Effector memory CD4-positive, alpha-beta T cell (primary cell): ENCODE results near the gene PTPN22.

Experiments
- DNase-seq, 3 donors: peaks; one replicate each; pipeline ENCODE4 v3.0.0-alpha.2; 2020
- H3K27ac ChIP-seq: 2 replicates; pipeline ENCODE4 v1.7.0; 2013; ENCODE audit warnings: mild to moderate bottlenecking, low read length, moderate library complexity; ENCODE audit not compliant: insufficient read depth, poor library complexity, severe bottlenecking
- H3K27me3 ChIP-seq: replicated peaks from 2 replicates; pipeline ENCODE4 v1.7.0; 2013; ENCODE audit warnings: mild to moderate bottlenecking, low read length; ENCODE audit not compliant: insufficient read depth, control insufficient read depth, poor library complexity, severe bottlenecking
- H3K36me3 ChIP-seq: 2 replicates; pipeline ENCODE4 v1.7.0; 2013; ENCODE audit warnings: mild to moderate bottlenecking, low read length, moderate library complexity; ENCODE audit not compliant: control insufficient read depth, insufficient read depth
- H3K4me1 ChIP-seq: 2 replicates; pipeline ENCODE4 v1.7.0; 2013; ENCODE audit warnings: low read length, mild to moderate bottlenecking; ENCODE audit not compliant: control insufficient read depth, insufficient read depth, poor library complexity, severe bottlenecking
- H3K4me3 ChIP-seq: 2 replicates; pipeline ENCODE4 v1.7.0; 2013; ENCODE audit warnings: low read length, low read depth, mild to moderate bottlenecking; ENCODE audit not compliant: insufficient read depth, poor library complexity, severe bottlenecking
- H3K9me3 ChIP-seq: 2 replicates; pipeline ENCODE4 v1.7.0; 2013; ENCODE audit warnings: mild to moderate bottlenecking, low read length, moderate library complexity; ENCODE audit not compliant: control insufficient read depth
- total RNA-seq, 3 donors: gene quantifications; one replicate each; lab custom pipeline; 2026; lab: John Stamatoyannopoulos, UW

PTPN22 gene
- 96.5 to 135 (median 105) reads per million in 3 donors for total RNA-seq

DNA sequence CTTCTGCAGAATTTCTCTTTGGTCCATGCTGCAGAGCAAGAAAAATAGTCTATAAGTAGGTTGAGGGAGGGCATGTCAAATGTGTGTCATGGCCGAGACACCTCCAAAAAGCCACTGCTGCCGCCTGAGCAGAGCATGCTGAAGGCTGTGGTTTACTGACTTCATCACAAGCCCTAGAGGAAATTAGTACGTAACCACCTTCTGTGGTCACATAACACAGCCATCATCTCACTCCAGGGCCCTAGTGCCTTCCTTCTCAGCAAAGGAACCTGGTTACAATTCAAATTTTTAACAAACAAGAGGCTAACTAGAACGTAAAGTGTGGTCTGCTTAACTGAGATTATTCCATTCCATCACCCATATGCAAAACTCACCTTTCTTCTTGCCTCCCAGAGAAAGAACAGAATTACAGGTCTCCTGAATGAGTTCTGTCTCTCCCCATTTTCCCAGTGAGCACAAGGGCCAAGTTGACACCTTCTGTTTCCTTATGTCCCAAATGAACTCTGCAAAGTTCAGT lies at the start of gene PTPN22:
TSS of gene PTPN22 (minus strand) at position 116 of the 517 bp plus-strand sequence.
- H3K36me3 ChIP-seq, result no peaks in the 10 kb centered on the region
- peaks cover 43% of the 10 kb centered on the region for H3K4me1 ChIP-seq
- peak within 1 kb of the TSS; percentile 78 for H3K27ac ChIP-seq
- DNase-seq, result peak; percentile 72 to 76 (median 74)
- H3K27me3 ChIP-seq, result no peaks in the 10 kb centered on the region
- H3K9me3 ChIP-seq, result no peaks in the 10 kb centered on the region
- H3K4me3 ChIP-seq, result peak within 1 kb of the TSS; percentile 43

DNA sequence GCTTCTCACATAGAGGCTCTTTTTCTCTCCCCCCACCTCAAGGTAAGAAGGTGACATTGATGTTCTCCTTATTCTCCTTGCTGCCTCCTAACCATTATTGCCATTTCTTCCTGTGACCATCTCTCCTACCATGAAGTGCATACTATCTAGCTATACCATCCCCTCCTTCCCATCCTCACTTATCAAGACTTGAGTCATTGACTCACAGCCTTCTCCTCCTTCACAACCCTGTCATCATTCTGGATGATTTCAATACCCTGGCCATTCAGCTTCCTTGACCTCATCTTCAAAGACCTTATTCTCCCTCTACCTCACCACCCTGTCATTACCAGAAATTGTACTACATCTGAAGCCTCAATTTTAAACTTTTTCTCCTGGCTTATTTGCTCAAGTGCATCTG lies 46.7 kb upstream of the PTPN22 start:
- no peak overlapping the region for H3K4me3 ChIP-seq
- H3K36me3 ChIP-seq, result no peaks in the 10 kb centered on the region
- H3K27me3 ChIP-seq, result no peaks in the 10 kb centered on the region
- no peak for DNase-seq
- H3K4me1 ChIP-seq, result no peaks in the 10 kb centered on the region
- H3K9me3 ChIP-seq, result no peaks in the 10 kb centered on the region
- no peak overlapping the region for H3K27ac ChIP-seq

DNA sequence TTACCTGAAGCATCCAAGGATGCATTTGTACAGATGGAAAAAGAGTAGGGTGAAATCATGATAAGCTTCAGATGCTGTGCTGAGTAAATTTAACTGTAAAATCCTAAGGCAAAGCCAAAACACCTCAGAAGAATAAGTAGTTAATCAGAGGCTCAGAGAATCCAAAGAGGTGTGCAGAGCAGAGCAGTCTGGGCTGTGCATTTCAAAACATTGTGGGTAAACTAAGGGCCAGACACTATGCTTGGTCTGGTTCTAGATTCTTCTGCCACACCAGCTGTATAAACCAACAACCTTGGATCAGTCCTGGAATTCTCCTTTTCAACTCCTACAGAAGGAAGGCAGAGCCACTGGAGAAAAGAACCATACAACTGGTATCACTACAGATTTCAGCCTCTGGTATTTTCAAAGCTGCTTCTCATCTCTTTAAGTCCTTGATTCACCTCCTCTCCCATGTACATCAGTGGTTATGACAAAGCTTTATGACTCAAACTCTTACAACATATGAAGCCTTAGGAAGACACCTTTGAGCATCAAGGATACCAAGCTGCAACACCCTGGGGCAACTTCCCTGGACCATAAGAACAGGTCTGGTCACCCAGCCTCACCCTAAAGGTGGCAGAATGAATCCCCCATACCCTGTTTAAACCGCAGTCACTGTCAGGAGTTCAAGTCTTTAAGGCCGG lies 46.0 kb upstream of the PTPN22 start:
- H3K27me3 ChIP-seq, result no peaks in the 10 kb centered on the region
- H3K27ac ChIP-seq, result no peak overlapping the region
- no peaks in the 10 kb centered on the region for H3K36me3 ChIP-seq
- no peaks in the 10 kb centered on the region for H3K9me3 ChIP-seq
- no peak for DNase-seq
- H3K4me1 ChIP-seq, result no peaks in the 10 kb centered on the region
- H3K4me3 ChIP-seq, result no peak overlapping the region

DNA sequence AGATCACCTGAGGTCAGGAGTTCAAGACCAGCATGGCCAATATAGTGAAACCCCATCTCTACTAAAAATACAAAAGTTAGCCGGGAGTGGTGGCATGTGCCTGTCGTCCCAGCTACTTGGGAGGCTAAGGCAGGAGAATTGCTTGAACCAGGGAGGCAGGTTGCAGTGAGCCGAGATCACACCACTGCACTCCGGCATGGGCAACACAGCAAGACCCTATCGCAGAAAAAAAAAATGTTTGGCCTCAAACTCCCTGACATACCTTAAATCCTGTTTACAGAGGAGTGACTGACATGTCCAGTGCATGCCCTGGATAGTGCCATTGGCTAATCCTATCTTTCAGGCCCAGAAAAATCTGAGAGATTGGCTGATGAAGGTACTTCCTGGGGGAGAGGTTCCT lies 45.5 kb upstream of the PTPN22 start:
- H3K36me3 ChIP-seq, result peaks cover 1% of the 10 kb centered on the region
- no peak for DNase-seq
- H3K4me3 ChIP-seq, result no peak overlapping the region
- H3K27me3 ChIP-seq, result no peaks in the 10 kb centered on the region
- no peaks in the 10 kb centered on the region for H3K9me3 ChIP-seq
- no peak overlapping the region for H3K27ac ChIP-seq
- no peaks in the 10 kb centered on the region for H3K4me1 ChIP-seq

DNA sequence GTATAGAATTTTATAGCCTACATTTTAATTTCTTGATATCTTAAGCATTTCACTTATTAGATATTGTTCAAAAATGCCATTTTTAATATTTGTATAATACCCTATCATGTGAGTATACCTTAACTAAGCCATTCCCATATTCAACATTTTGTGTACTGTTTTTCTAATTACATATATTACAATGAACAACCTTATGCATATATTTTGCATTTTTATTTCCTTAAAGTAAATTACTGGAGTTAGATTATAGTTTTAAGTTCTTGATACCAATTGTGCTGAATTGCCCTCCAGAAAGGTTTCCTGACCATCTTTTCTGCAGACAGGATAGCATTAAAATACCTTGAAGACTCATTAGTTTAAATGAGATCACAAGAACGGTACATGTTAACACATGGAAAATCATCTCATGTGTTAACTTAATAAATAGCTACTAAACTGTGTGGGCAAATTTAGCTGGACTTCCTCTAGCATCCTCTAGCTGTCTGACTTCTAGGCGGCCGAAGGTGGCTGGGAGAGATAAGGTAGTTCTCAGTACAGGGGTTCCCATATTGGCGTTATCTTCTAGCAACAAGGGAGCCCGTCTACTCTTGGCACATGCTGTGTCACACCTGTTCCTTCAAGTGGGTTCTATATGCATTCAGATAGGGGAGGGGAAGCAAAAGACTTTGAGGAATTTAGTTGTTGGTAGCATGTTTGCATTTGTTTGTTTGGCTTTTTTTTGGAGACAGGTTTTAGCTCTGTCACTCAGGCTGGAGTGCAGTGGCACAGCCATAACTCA lies 42.6 kb upstream of the PTPN22 start:
- Histone ChIP-seq H3K36me3 (peaks cover 12% of the 10 kb centered on the region), H3K4me3 (no peak overlapping the region), H3K27me3 (no peaks in the 10 kb centered on the region), H3K9me3 (no peaks in the 10 kb centered on the region), H3K27ac (no peak overlapping the region), H3K4me1 (no peaks in the 10 kb centered on the region)
- DNase-seq, result no peak

DNA sequence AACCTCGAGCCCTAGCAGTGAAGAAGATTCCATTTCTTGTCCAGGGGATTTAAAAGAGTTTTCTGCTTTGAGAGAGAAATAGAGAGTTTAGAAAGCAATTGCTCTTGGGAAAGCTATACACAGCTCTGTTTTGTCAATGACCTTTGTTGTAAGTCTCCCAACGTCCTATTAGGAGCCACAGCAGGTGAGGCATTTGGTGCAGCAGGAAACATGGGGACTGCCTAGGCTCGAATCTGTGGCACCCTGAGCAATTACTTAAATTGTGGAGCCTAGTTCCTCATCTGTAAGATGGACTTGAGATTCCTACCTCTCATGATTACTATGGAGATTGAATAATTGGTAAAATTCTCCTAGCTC lies 41.8 kb upstream of the PTPN22 start:
- H3K9me3 ChIP-seq, result no peaks in the 10 kb centered on the region
- H3K27ac ChIP-seq, result no peak overlapping the region
- H3K27me3 ChIP-seq, result no peaks in the 10 kb centered on the region

DNA sequence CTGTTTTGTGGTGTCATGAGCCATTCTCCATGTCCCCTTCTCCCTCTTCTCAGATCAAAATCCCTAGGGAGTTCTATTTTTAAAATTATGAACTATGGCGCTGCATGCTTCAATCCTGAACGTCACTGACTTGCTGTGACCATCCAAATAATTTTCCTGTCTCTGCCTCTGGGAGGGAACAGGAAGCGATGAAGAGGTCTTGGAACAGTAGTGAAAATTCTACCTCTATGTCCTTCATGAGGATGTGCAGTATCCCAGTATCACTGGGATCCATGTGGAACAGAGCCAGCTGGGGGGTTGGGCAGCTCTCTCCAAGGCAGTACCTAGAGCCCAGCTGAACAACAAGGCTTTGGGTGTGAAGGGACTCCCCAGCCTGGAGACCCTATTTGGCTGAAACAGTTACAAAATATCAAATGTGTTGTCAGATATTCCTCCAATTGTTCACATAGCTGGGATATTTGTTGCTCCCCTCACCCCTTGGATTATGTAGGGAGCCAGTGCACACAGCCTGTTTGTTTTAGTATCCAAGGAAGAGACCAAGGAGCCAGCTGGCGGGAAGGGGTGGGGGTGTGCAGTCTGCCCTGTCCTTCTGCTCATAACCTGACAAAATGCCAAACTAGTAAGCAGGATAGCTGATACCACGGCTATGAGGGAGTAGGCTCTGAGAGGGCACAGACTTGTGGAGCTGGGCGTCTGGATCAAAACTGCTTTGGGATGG lies 41.2 kb upstream of the PTPN22 start:
- Histone ChIP-seq H3K36me3 (peaks cover 22% of the 10 kb centered on the region), H3K27ac (no peak overlapping the region), H3K27me3 (no peaks in the 10 kb centered on the region), H3K4me1 (no peaks in the 10 kb centered on the region), H3K4me3 (no peak overlapping the region), H3K9me3 (no peaks in the 10 kb centered on the region)
- DNase-seq, result no peak

More for the DNA sequence above, 41.8 kb upstream of the PTPN22 start:
- no peaks in the 10 kb centered on the region for H3K4me1 ChIP-seq
- DNase-seq, result no peak
- no peak overlapping the region for H3K4me3 ChIP-seq
- peaks cover 18% of the 10 kb centered on the region for H3K36me3 ChIP-seq

DNA sequence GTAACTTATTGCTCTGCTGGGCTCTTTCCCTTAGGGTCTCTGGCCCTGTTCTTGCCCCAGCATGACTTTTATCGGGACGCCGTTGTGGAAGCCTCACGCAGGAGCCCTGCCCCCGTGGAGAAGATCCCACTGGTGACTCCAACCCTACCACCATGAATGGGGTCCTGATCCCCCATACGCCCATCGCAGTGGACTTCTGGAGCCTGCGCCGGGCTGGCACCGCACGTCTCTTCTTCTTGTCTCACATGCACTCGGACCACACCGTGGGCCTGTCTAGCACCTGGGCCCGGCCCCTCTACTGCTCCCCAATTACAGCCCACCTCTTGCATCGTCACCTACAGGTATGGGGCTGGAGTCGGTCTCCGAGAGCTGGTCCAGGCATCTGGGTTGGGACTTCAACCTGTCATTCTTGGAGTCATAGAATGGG lies 33.9 kb upstream of the PTPN22 start:
- Histone ChIP-seq H3K4me1 (peaks cover 14% of the 10 kb centered on the region), H3K27me3 (no peaks in the 10 kb centered on the region), H3K9me3 (no peaks in the 10 kb centered on the region), H3K36me3 (peaks cover 17% of the 10 kb centered on the region), H3K27ac (peak overlapping the region; percentile 87), H3K4me3 (peak overlapping the region; percentile 75)
- peak in 1 of 3 donors; percentile 9 for DNase-seq

DNA sequence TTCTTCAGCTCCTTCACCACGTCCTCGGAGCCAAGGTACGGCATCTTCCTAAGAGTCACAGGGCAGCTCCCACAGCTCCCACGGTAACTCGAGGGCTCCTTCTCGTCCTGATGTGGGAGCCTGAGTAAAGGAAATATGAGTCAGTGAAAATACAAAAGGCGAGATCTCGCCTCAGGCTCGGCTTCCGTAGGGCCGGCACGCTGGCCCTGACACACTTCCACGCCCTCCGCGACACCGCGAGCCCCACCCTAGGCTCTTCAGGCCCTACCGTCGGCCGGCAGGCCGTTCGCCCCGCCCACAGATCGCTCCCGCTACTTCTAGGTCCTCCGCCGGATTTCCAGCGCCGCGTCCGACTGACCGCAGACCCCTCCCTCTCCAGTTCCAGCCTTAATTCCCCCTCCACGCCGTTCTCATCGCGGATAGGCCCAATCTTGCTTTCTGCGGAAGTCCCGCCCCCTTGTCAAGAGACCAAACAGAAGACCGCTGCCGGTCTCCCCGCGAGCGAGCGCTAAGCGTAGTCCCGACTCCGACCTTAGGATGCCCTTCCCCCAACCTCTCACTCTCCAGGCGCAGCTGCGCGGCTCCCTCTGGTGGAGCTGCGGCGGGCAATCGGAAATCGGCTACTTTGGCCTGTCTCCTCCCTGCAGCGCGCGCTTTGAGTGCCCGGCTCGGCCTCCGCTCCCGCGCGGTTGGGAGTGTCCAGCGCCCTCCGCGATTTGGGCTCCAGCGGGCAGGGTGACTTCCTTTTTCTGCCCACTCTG lies 33.3 kb upstream of the PTPN22 start, which contains the start of the genes AP4B1 and DCLRE1B:
TSS of gene AP4B1 (minus strand) at position 126 of the 761 bp plus-strand sequence. CDS start at position 44, 82 bp downstream.
TSS of gene DCLRE1B (plus strand) at position 653 of the 761 bp plus-strand sequence. CDS start 261 bp downstream, outside the sequence.
- H3K27ac ChIP-seq, result peak within 1 kb of the TSS; percentile 87
- H3K27me3 ChIP-seq, result no peaks in the 10 kb centered on the region
- H3K4me1 ChIP-seq, result peaks cover 14% of the 10 kb centered on the region
- peaks cover 21% of the 10 kb centered on the region for H3K36me3 ChIP-seq
- no peaks in the 10 kb centered on the region for H3K9me3 ChIP-seq
- DNase-seq, result peak; percentile 96
- H3K4me3 ChIP-seq, result peak within 1 kb of the TSS; percentile 75
